Neural progenitor cell (in vitro differentiated cells): ENCODE results near the gene C10orf62. TPM values are rescaled to one million over a fixed set of nuclear protein-coding genes. Genes with fewer than 3 reads are reported as not detected.
"Not testable (repeated sequence)": the region's sequence is repeated elsewhere in the genome, so short reads cannot be mapped to it uniquely, and the experiment has no call there.

Source experiments
- DNase-seq: peaks from one replicate; pipeline ENCODE4 v3.0.0-alpha.2; 2016; ENCODE audit warnings: low spot score
- H2AFZ ChIP-seq: fragments of 200-600 bp; sonication (generic); replicated peaks from 2 replicates; pipeline ENCODE4 v1.6.1; 2016; ENCODE audit warnings: antibody characterized with exemption
- H3F3A ChIP-seq: fragments of 200-600 bp; sonication (generic); 2 replicates; pipeline ENCODE4 v1.6.1; 2016; ENCODE audit warnings: antibody characterized with exemption, low read depth
- H3K27ac ChIP-seq: fragments of 200-600 bp; sonication (generic); 2 replicates; pipeline ENCODE4 v1.5.1; 2016; ENCODE audit warnings: mild to moderate bottlenecking
- H3K27me3 ChIP-seq: fragments of 200-600 bp; sonication (generic); 2 replicates; pipeline ENCODE4 v1.6.1; 2016; ENCODE audit warnings: mild to moderate bottlenecking, moderate library complexity
- H3K36me3 ChIP-seq: fragments of 200-600 bp; sonication (generic); 2 replicates; pipeline ENCODE4 v1.5.1; 2016
- H3K4me1 ChIP-seq: fragments of 200-600 bp; sonication (generic); 2 replicates; pipeline ENCODE4 v1.6.1; 2016; ENCODE audit warnings: mixed run types
- H3K4me2 ChIP-seq: fragments of 200-600 bp; sonication (generic); 2 replicates; pipeline ENCODE4 v1.6.1; 2016
- H3K4me3 ChIP-seq: fragments of 200-600 bp; sonication (generic); 2 replicates; pipeline ENCODE4 v1.5.1; 2016
- H3K79me2 ChIP-seq: fragments of 200-600 bp; sonication (generic); 2 replicates; pipeline ENCODE4 v1.6.1; 2016; ENCODE audit warnings: low read depth
- H3K9ac ChIP-seq: fragments of 200-600 bp; sonication (generic); 2 replicates; pipeline ENCODE4 v1.6.1; 2016
- H3K9me3 ChIP-seq: fragments of 200-600 bp; sonication (generic); 2 replicates; pipeline ENCODE4 v1.5.1; 2016; ENCODE audit warnings: low read depth
- H4K20me1 ChIP-seq: fragments of 200-600 bp; sonication (generic); 2 replicates; pipeline ENCODE4 v1.6.1; 2016; ENCODE audit warnings: low read depth
- H3K27ac Mint-ChIP-seq: 3 replicates; pipeline ENCODE4 v1.8.0; 2021; ENCODE audit warnings: mixed read lengths
- H3K27me3 Mint-ChIP-seq: 2 replicates; pipeline ENCODE4 v1.8.0; 2022; ENCODE audit warnings: low read depth, mild to moderate bottlenecking, inconsistent platforms, moderate library complexity, mixed read lengths; ENCODE audit not compliant: insufficient read depth
- H3K36me3 Mint-ChIP-seq: 3 replicates; pipeline ENCODE4 v1.8.0; 2021; ENCODE audit warnings: mixed read lengths
- H3K4me1 Mint-ChIP-seq: 3 replicates; pipeline ENCODE4 v1.8.0; 2021; ENCODE audit warnings: mixed read lengths
- H3K4me3 Mint-ChIP-seq: 3 replicates; pipeline ENCODE4 v1.8.0; 2021; ENCODE audit warnings: mild to moderate bottlenecking, moderate library complexity, mixed read lengths
- H3K9me3 Mint-ChIP-seq: 3 replicates; pipeline ENCODE4 v1.8.0; 2020; ENCODE audit warnings: mixed read lengths
- CTCF ChIP-seq: fragments of 200-600 bp; sonication (generic); IDR thresholded peaks from 2 replicates; pipeline ENCODE4 v1.5.1; 2017; ENCODE audit warnings: antibody characterized with exemption, mild to moderate bottlenecking
- EZH2 ChIP-seq: fragments of 200-600 bp; sonication (generic); IDR thresholded peaks from 2 replicates; pipeline ENCODE4 v1.6.1; 2017; ENCODE audit warnings: antibody characterized with exemption, mild to moderate bottlenecking, moderate library complexity
- EZH2phosphoT487 ChIP-seq: fragments of 200-600 bp; sonication (generic); IDR thresholded peaks from 2 replicates; pipeline ENCODE4 v1.6.1; 2017; ENCODE audit warnings: antibody characterized with exemption
- total RNA-seq: library from RNA; depleted of rRNA; stranded (reverse); fragments of >200 nt; gene quantifications from 2 replicates; pipeline ENCODE4 v1.2.3, GENCODE V29; 2015; ENCODE audit warnings: low replicate concordance

Gene C10orf62
- total RNA-seq, 1 donor from 2014 or later: not detected

GRCh38 chr10:97560731-97561381 is 28.7 kb upstream of the C10orf62 start:
- not testable (repeated sequence) for H3K9me3 Mint-ChIP-seq, H3K79me2 ChIP-seq, H3K36me3 ChIP-seq, H3K4me1 ChIP-seq, H3F3A ChIP-seq, H2AFZ ChIP-seq, H3K27me3 ChIP-seq, H3K27ac ChIP-seq, H3K27me3 Mint-ChIP-seq, H3K4me1 Mint-ChIP-seq, H3K9me3 ChIP-seq, H3K4me3 Mint-ChIP-seq, DNase-seq, H3K4me2 ChIP-seq, H3K9ac ChIP-seq, H3K36me3 Mint-ChIP-seq, H3K4me3 ChIP-seq, H4K20me1 ChIP-seq
- H3K27ac Mint-ChIP-seq: peak overlapping the region; percentile 30

- H3K27ac Mint-ChIP-seq, H3K4me2 ChIP-seq: not testable (repeated sequence)
Measured at GRCh38 chr10:97561386-97562077, 28.0 kb upstream of the C10orf62 start.

GRCh38 chr10:97562329-97562728 is 27.2 kb upstream of the C10orf62 start:
- H4K20me1 ChIP-seq, H3K36me3 Mint-ChIP-seq, H3K4me1 Mint-ChIP-seq, H3F3A ChIP-seq, H3K9ac ChIP-seq, H3K4me3 ChIP-seq, H3K27ac Mint-ChIP-seq, H3K9me3 ChIP-seq, H3K9me3 Mint-ChIP-seq, H2AFZ ChIP-seq, H3K4me3 Mint-ChIP-seq, H3K27me3 Mint-ChIP-seq, H3K4me2 ChIP-seq, H3K27ac ChIP-seq, H3K4me1 ChIP-seq, H3K79me2 ChIP-seq, H3K36me3 ChIP-seq, DNase-seq, H3K27me3 ChIP-seq: not testable (repeated sequence)

More at GRCh38 chr10:97561386-97562077, 28.0 kb upstream of the C10orf62 start:
- H3K36me3 ChIP-seq, H3K9me3 ChIP-seq, H3K79me2 ChIP-seq, H3K9me3 Mint-ChIP-seq, H3K9ac ChIP-seq, H3K4me3 ChIP-seq, H3K4me3 Mint-ChIP-seq, H3K4me1 ChIP-seq, H3K27ac ChIP-seq, H4K20me1 ChIP-seq, H3K36me3 Mint-ChIP-seq, H3K27me3 ChIP-seq, H2AFZ ChIP-seq, H3F3A ChIP-seq, H3K4me1 Mint-ChIP-seq, DNase-seq, H3K27me3 Mint-ChIP-seq: not testable (repeated sequence)

- Histone ChIP-seq H3K36me3 (no peaks in the 10 kb centered on the region), H3K27ac (no peak overlapping the region), H3K4me3 (no peak overlapping the region), H3K4me1 (no peaks in the 10 kb centered on the region), H3K79me2 (no peaks in the 10 kb centered on the region), H3K9ac (no peak overlapping the region), H3K9me3 (no peaks in the 10 kb centered on the region), H3K4me2 (no peak overlapping the region), H2AFZ (no peak overlapping the region), H3K27me3 (no peaks in the 10 kb centered on the region), H3F3A (no peaks in the 10 kb centered on the region), H4K20me1 (no peaks in the 10 kb centered on the region)
- Mint-ChIP-seq H3K9me3 (peaks cover 3% of the 10 kb centered on the region), H3K27me3 (no peaks in the 10 kb centered on the region), H3K36me3 (peaks cover 1% of the 10 kb centered on the region), H3K27ac (no peak overlapping the region), H3K4me1 (peaks cover 8% of the 10 kb centered on the region), H3K4me3 (no peak overlapping the region)
- no peak for DNase-seq
- TF ChIP-seq EZH2: no peak
- no peak for TF ChIP-seq EZH2phosphoT487
- no peak for TF ChIP-seq CTCF
Measured at GRCh38 chr10:97563337-97563736, 26.2 kb upstream of the C10orf62 start.

GRCh38 chr10:97564776-97565175 is 24.7 kb upstream of the C10orf62 start:
- Mint-ChIP-seq H3K9me3 (peaks cover 3% of the 10 kb centered on the region), H3K4me1 (peaks cover 8% of the 10 kb centered on the region), H3K27ac (no peak overlapping the region), H3K4me3 (no peak overlapping the region), H3K36me3 (peaks cover 1% of the 10 kb centered on the region), H3K27me3 (peaks cover 4% of the 10 kb centered on the region)
- no peaks in the 10 kb centered on the region for H3K79me2 ChIP-seq
- no peak overlapping the region for H3K9ac ChIP-seq
- H3K27ac ChIP-seq: no peak overlapping the region
- no peak overlapping the region for H3K4me3 ChIP-seq
- H3K36me3 ChIP-seq: no peaks in the 10 kb centered on the region
- H3K4me1 ChIP-seq: no peaks in the 10 kb centered on the region
- H3K27me3 ChIP-seq: no peaks in the 10 kb centered on the region
- no peak overlapping the region for H3K4me2 ChIP-seq
- H3K9me3 ChIP-seq: no peaks in the 10 kb centered on the region
- H3F3A ChIP-seq: no peaks in the 10 kb centered on the region
- TF ChIP-seq EZH2phosphoT487 (no peak), EZH2 (no peak), CTCF (no peak)
- no peak overlapping the region for H2AFZ ChIP-seq
- no peak for DNase-seq
- no peaks in the 10 kb centered on the region for H4K20me1 ChIP-seq
